ENCODE measurements around the gene DNAI7.
A peak's percentile ranks its signal among the peaks of the same experiment; 100 is the strongest.

The DNAI7 gene

GRCh38 chr12:25184132-25184531, 10.8 kb downstream of the DNAI7 start:
- no peak for DNase-seq (ENCODE audit: low read depth)

GRCh38 chr12:25182765-25183164, 12.2 kb downstream of the DNAI7 start:
- DNase-seq (ENCODE audit: low read depth), result no peak

DNA sequence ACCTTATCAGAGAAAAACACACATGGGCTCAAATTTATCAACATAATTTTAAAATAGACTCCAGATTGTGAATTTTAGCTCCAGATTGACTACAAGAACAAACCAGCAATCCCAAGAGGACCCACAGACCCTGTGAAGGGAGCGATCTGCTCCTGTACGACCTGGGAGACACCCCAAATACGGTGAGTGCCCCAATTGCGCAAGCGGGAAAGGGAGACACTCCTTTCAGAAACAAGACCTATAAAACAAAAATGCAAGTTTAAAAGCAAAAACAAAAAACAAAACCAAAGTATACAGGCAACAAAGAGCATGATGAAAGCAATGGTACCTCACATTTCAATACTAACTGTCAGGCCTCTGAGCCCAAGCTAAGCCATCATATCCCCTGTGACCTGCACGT, 32.1 kb downstream of the DNAI7 start:
- DNase-seq (ENCODE audit: low read depth), result no peak

- no peak for DNase-seq (ENCODE audit: low read depth)
Measured at GRCh38 chr12:25156061-25156460, 38.9 kb downstream of the DNAI7 start.

DNA sequence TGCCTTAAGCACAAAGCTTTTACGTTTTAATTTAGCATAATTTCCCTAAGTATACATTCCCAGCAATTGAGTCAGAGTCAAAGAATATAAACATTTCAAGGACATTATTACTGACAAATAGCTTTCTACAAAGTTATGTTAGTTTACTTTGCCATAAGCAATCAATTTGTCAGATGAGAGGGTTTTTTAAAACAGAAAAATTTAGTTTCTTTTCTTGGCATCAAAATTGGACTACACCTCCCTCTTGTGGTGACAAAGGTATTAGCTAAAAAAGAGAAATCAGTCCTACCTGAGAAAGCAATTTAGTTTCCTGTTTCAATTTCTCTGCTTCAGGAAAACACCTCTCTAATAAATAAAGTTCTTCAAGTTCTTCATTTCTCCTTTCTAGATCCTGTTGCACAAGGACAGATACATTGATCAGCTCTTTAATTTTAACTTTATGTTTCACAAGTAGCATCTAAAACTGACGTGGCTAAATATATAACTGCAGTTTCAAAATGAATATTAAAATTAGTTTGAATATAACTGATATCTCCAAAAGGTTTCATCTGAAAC, 39.9 kb downstream of the DNAI7 start:
- DNase-seq (ENCODE audit: low read depth), result no peak

DNA sequence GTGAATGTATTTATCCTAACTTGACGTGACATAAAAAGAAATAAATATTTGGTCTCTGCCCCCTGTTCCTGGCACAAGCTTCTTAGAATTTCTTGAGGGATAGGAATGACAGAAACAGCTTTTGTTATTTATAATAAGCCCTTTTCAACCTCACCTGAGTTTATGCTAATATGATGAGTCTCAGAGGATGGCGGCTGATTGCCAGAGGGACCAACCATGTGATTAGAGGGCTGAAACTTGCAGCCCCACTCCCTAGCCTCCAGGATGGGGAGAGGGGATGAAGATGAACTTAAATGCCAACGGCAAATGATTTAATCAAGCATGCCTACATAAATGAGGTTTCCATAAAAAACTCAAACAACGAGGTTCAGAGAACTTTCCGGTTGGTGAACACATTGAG, 42.9 kb downstream of the DNAI7 start:
- no peak for DNase-seq (ENCODE audit: low read depth)

- no peak for DNase-seq (ENCODE audit: low read depth)
Measured at GRCh38 chr12:25151476-25151875, 43.5 kb downstream of the DNAI7 start.

GRCh38 chr12:25146686-25147085, 48.3 kb downstream of the DNAI7 start:
- DNase-seq (ENCODE audit: low read depth), result no peak

DNA sequence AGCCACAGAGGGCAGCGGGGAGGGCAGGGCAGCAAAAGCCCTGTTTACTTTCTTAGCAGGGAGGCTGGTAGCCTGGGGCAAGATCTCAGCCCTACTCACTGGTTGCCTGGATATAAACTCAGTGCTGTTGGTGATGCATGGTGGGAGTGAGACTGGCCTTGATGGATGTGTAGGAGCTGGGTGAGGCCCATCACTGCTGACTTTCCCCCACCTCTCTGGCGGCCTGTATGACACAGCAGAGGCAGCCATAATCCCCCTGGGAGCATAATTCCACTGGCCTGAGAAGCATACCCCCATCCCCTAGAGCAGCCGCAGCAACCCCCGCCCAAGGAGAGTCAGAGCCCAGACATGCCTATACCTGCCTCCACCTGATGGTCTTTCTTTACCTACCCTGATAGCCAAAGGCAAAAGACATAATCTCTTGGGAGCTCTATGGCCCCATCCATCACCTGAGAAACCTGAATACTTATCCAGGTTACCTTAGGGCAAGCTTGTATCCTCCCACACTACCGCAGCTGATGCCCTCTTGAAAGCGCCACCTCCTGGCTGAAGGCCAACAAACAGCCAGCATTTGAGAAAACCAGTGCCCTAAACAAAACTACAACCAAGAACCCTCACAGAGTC, 59.3 kb downstream of the DNAI7 start:
- peak; percentile 2 for DNase-seq (ENCODE audit: low read depth)

GRCh38 chr12:25131270-25131669, 63.7 kb downstream of the DNAI7 start:
- no peak for DNase-seq (ENCODE audit: low read depth)

GRCh38 chr12:25130741-25131188, 64.2 kb downstream of the DNAI7 start:
- DNase-seq (ENCODE audit: low read depth), result no peak

DNA sequence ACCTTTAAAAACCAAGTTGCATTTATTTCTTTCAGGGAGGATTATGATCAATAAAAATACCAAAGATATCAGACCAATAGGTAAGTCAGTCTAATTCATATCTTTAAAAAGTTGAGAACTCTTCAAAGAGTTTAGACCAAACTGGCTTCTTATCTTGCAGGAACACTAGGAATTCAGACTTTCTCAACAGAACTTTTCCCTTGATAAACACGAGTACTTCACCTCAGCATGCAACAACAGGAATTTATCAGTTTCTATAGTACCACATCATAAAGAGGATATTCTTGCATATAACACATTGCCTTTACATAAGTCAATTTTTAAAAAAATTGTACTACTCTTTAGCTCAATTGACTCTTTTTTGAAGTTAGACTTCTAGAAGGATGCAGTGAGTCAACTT, 68.2 kb downstream of the DNAI7 start:
- no peak for DNase-seq (ENCODE audit: low read depth)

GRCh38 chr12:25126101-25126500, 68.9 kb downstream of the DNAI7 start:
- no peak for DNase-seq (ENCODE audit: low read depth)

- DNase-seq (ENCODE audit: low read depth), result no peak
Measured at GRCh38 chr12:25124493-25124892, 70.5 kb downstream of the DNAI7 start.

GRCh38 chr12:25123126-25123525, 71.8 kb downstream of the DNAI7 start:
- no peak for DNase-seq (ENCODE audit: low read depth)

GRCh38 chr12:25121916-25122315, 73.0 kb downstream of the DNAI7 start:
- no peak for DNase-seq (ENCODE audit: low read depth)

GRCh38 chr12:25121110-25121509, 73.8 kb downstream of the DNAI7 start:
- DNase-seq (ENCODE audit: low read depth), result no peak

GRCh38 chr12:25119020-25119419, 75.9 kb downstream of the DNAI7 start:
- DNase-seq (ENCODE audit: low read depth), result no peak

GRCh38 chr12:25115677-25116076, 79.3 kb downstream of the DNAI7 start:
- no peak for DNase-seq (ENCODE audit: low read depth)

DNA sequence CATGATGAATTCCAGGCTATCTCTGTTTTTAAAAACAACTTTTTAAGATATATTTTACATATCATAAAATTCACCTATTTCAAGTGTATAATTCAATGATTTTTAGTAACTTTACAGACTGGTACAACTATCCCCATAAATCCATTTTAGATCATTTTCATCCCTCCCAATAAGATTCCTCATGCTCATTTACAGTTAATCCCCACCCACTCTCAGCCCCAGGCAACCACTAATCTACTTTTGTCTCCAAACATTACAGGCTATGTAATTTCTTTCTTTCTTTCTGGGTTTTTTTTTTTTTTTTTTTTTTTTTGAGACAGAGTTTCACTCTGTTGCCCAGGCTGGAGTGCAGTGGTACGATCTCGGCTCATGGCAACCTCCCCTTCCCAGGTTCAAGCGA, 81.3 kb downstream of the DNAI7 start:
- DNase-seq (ENCODE audit: low read depth), result no peak

- no peak for DNase-seq (ENCODE audit: low read depth)
Measured at GRCh38 chr12:25110260-25110659, 84.7 kb downstream of the DNAI7 start.

DNA sequence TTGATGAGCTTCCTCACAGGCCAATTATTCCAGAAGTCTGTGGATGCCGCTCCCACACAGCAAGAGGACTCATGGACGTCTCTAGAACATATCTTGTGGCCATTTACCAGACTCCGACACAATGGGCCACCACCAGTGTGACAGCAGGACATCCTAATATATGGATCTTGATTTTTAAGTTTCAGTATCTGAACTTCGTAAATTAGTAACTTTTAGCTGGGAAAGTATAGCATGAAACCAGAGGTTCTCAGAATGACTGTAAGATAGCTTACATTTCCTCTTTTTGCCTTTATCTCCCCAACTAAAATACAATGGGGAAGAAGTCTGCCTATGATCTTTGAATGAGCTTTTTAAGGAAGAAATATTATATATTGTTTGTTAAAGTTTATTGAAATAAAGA, 87.0 kb downstream of the DNAI7 start:
- DNase-seq (ENCODE audit: low read depth), result no peak

- DNase-seq (ENCODE audit: low read depth), result no peak
Measured at GRCh38 chr12:25106818-25107217, 88.1 kb downstream of the DNAI7 start.

DNA sequence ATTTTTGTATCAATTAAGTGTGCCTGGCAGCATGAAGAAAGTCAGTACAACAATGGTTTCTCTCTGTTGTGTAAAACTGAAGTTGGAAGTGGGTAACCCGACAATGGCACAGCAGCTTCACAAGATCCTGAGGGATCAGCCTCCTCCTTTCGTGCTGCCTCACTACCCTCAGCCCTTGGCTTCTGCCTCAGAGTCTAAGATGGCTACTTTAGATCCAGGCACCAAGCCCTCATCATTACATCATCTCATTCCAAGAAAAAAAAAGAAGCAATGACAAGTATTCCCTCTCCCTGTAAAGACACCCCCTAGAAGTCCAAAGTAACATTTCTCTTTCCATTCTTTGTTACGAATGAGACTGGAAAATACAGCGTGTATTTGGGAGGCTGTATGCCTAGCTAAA, 92.6 kb downstream of the DNAI7 start:
- DNase-seq (ENCODE audit: low read depth), result no peak

Measured in activated T-cell treated with anti-CD3 and anti-CD28 coated beads for 48 hours (primary cell).